GM10266 (cell line): ENCODE results near the gene USP47.

Experiments
- DNase-seq: peaks from one replicate; pipeline ENCODE4 v3.0.0; 2012; ENCODE audit errors: extremely low spot score
- CTCF ChIP-seq: IDR thresholded peaks from 2 replicates; pipeline ENCODE4 v1.5.1; 2012; ENCODE audit warnings: mild to moderate bottlenecking, low read depth; ENCODE audit not compliant: control insufficient read depth, insufficient read depth; ENCODE audit errors: missing control alignments

The USP47 gene

DNA sequence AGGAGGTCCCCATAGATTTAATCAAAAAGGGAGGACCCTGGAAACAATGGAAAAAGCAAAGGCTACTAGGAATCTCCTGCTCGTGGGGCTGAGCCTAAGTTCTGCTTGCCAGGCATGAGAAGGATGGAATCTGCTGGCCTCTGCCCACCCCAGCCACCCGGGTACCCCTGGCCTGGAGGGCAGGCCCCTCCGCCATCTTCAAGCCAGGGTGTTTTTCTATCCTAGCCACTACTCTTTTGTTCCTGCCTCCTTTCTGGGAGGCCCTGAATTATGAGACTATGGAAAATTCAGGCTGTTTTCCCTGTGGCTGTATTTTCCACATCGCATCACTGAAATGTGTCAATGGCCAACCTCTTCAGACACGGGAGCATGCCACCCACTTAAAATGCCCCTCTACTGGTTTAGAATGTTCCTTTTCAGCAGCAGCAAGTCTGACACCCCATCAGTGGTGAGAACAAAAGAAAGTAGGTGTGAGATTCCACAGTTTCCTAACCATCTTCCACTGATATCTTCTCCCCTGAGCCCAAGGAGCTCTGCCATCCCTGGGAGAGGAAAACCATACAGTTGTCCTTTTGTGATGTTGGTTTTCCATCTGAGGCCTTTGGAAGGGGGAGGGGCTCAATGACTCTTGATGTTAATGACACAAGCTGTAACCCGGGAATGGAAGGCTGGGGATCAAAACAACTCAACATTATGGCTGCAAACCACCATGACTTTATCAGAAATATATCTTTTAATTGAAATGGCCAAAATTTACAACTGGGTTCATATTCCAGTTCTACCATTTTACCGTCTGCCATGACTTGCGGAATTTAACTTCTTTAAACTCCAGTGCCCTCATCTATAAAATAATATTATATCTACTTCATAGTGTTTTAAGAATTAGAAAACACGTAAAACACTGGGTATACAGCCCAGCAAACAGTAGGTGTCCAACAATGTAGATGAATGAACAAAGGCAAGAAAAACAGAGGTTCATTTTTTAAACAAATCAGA lies 144.5 kb downstream of the USP47 start:
- no peak for DNase-seq
- TF ChIP-seq CTCF: no peak

DNA sequence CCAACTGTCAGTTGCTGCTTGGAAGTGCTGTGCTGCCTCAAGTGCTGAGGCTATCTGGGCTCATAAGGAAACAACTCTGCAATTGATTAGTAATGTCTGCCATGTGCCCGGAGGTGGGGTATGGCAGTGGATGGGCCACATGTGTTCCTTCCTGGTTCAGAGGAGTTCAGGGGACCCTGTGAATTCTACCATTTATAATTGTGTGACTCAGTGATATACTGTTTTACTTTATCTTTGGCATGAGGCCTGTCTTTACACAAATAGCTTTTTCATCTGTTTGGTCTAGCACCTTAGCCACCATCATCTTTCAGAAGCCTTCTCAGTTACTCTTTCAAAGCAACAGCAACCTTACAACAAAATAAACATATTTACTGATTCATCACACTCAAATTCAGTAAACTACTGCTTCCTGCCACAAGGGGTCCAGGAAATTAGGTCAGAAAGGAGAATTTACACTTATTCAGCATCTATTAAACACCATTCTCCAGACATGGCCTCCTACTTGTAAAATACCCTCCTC lies 145.8 kb downstream of the USP47 start:
- no peak for DNase-seq
- no peak for TF ChIP-seq CTCF

DNA sequence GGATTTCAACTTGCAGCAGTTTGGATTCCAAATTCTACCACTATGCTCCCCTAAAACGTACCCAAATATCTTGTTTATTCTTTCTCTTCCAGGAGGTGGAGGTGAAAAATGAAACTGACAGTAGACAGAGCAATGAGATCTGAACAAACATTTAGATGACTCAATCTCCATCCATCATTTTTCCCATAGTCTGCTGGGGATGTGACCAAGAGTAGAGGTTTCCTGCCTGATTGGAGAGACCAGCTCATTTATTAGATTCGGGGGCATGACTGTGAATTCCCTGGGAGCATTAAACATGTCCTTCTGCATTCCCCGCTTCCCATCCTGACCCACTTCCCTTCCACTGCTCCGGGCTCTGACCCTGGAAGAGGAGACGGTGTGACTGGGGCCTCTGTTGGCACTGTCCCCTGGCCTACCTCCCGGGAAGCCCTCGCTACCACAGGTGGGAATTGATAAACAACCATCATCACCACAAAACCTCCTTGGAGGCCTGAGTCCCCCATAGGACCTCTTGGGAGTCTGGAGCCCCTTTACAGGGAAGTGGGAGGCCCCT lies 146.4 kb downstream of the USP47 start:
- TF ChIP-seq CTCF: no peak

DNA sequence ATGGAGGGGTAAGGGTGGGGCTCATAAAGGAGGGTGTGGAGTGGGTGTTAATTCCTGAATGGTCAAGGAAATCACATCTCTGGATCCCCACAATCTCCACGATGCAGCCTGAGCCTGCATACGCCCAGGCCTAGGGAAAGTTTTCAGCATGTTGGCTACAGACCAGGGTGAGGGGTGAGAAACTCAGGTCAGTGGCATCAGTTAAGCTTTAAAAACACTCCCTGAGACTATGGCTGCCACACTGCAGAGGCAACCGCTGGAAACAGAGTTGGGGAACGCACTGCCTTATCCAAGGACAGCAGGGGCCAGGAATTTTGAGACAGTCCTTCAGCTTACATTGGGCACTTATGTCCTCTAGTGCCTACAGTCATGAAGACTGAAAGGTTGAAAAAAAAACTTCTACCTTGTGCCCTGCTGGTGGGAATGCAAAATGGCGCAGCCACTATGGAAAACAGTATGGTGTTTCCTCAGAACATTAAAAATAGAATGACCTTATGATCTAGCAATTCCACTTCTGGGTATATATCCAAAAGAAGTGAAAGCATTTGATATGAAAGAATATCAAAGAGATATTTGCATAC lies 147.0 kb downstream of the USP47 start:
- no peak for DNase-seq
- TF ChIP-seq CTCF: no peak

More for the DNA sequence above, 146.4 kb downstream of the USP47 start:
- no peak for DNase-seq

GRCh38 chr11:11989774-11990744 lies 148.3 kb downstream of the USP47 start:
- no peak for TF ChIP-seq CTCF
- no peak for DNase-seq
